SK-N-SH treated with all-trans-retinoic acid at 6 μM for 48 hours (cell line): ENCODE measurements around the gene PURA.

Source experiments
- ATAC-seq: fragments of 200-7000 bp; cut with Tn5 transposase; 3 replicates; pipeline ENCODE4 v1.9.1; 2020; ENCODE audit warnings: mild to moderate bottlenecking, moderate library complexity
- ARNTL ChIP-seq: fragments of 450-650 bp; formaldehyde crosslinking; IDR thresholded peaks from 2 replicates; pipeline ENCODE4 v1.5.0; 2020; ENCODE audit warnings: low read depth, mild to moderate bottlenecking, moderate library complexity, borderline replicate concordance
- BACH2 ChIP-seq: fragments of 250-450 bp; sonication (Bioruptor Pico); IDR thresholded peaks from 2 replicates; pipeline ENCODE4 v1.9.0; 2021; ENCODE audit warnings: mild to moderate bottlenecking, borderline replicate concordance
- CREB5 ChIP-seq: fragments of 250-450 bp; sonication (Bioruptor Pico); IDR thresholded peaks from 2 replicates; pipeline ENCODE4 v1.5.1; 2020; ENCODE audit warnings: low read depth, mild to moderate bottlenecking, moderate library complexity
- CSDC2 ChIP-seq: fragments of 250-450 bp; sonication (Bioruptor Pico); IDR thresholded peaks from 2 replicates; pipeline ENCODE4 v1.5.0; 2020; ENCODE audit warnings: mild to moderate bottlenecking, moderate library complexity
- CSRNP3 ChIP-seq: fragments of 250-450 bp; sonication (Bioruptor Pico); IDR thresholded peaks from 2 replicates; pipeline ENCODE4 v1.5.1; 2021; ENCODE audit warnings: mild to moderate bottlenecking, moderate library complexity
- ESRRG ChIP-seq: fragments of 250-450 bp; sonication (Bioruptor Pico); IDR thresholded peaks from 2 replicates; pipeline ENCODE4 v1.6.1; 2021; ENCODE audit warnings: mild to moderate bottlenecking
- GLIS3 ChIP-seq: fragments of 250-450 bp; sonication (Bioruptor Pico); IDR thresholded peaks from 2 replicates; pipeline ENCODE4 v1.5.0; 2020; ENCODE audit warnings: mild to moderate bottlenecking, moderate library complexity
- OSR1 ChIP-seq: fragments of 250-450 bp; sonication (Bioruptor Pico); IDR thresholded peaks from 2 replicates; pipeline ENCODE4 v1.8.0; 2022; ENCODE audit warnings: moderate library complexity, mild to moderate bottlenecking, inconsistent platforms
- POU6F1 ChIP-seq: fragments of 250-450 bp; sonication (Bioruptor Pico); IDR thresholded peaks from 2 replicates; pipeline ENCODE4 v1.8.0; 2021; ENCODE audit warnings: low read depth, mild to moderate bottlenecking, moderate library complexity, borderline replicate concordance
- PPARA ChIP-seq: fragments of 250-450 bp; sonication (Bioruptor Pico); IDR thresholded peaks from 2 replicates; pipeline ENCODE4 v1.5.0; 2020; ENCODE audit warnings: mild to moderate bottlenecking, borderline replicate concordance
- RARB ChIP-seq: fragments of 250-450 bp; sonication (Bioruptor Pico); IDR thresholded peaks from 2 replicates; pipeline ENCODE4 v1.8.0; 2021; ENCODE audit warnings: mild to moderate bottlenecking, moderate library complexity
- SNAI2 ChIP-seq: fragments of 250-450 bp; sonication (Bioruptor Pico); IDR thresholded peaks from 2 replicates; pipeline ENCODE4 v1.5.0; 2020; ENCODE audit warnings: mild to moderate bottlenecking, moderate library complexity
- TCF4 ChIP-seq: fragments of 250-450 bp; sonication (Bioruptor Pico); IDR thresholded peaks from 2 replicates; pipeline ENCODE4 v1.8.0; 2021; ENCODE audit warnings: mild to moderate bottlenecking, moderate library complexity, borderline replicate concordance
- TOX ChIP-seq: fragments of 250-450 bp; sonication (Bioruptor Pico); IDR thresholded peaks from 2 replicates; pipeline ENCODE4 v1.8.0; 2021; ENCODE audit warnings: mild to moderate bottlenecking, moderate library complexity, borderline replicate concordance
- ZC3H10 ChIP-seq: fragments of 250-450 bp; sonication (Bioruptor Pico); IDR thresholded peaks from 2 replicates; pipeline ENCODE4 v1.5.1; 2021; ENCODE audit warnings: mild to moderate bottlenecking, moderate library complexity
- ZFP3 ChIP-seq: fragments of 250-450 bp; sonication (Bioruptor Pico); IDR thresholded peaks from 2 replicates; pipeline ENCODE4 v1.5.0; 2020; ENCODE audit warnings: mild to moderate bottlenecking, moderate library complexity
- ZFP30 ChIP-seq: fragments of 450-650 bp; formaldehyde crosslinking; IDR thresholded peaks from 2 replicates; pipeline ENCODE4 v1.5.0; 2022; ENCODE audit warnings: mild to moderate bottlenecking, moderate library complexity
- ZNF565 ChIP-seq: fragments of 450-650 bp; formaldehyde crosslinking; conservative IDR thresholded peaks from 2 replicates; pipeline ENCODE4 v1.5.0; 2020; ENCODE audit warnings: low read depth, mild to moderate bottlenecking, moderate library complexity
- ZNF70 ChIP-seq: fragments of 450-650 bp; formaldehyde crosslinking; IDR thresholded peaks from 2 replicates; pipeline ENCODE4 v1.5.0; 2020; ENCODE audit warnings: mild to moderate bottlenecking, moderate library complexity
- ZNF8 ChIP-seq: fragments of 450-650 bp; formaldehyde crosslinking; IDR thresholded peaks from 2 replicates; pipeline ENCODE4 v1.5.0; 2020; ENCODE audit warnings: mild to moderate bottlenecking, moderate library complexity

Gene PURA

GRCh38 chr5:140172483-140172882, 58.6 kb downstream of the PURA start:
- no peak for TF ChIP-seq CSRNP3
- no peak for ATAC-seq

- TF ChIP-seq ARNTL (CRISPR knock-in tag) (no peak), ZNF70 (no peak)
- ATAC-seq = no peak
Observed at GRCh38 chr5:140174014-140174413, 60.1 kb downstream of the PURA start.

GRCh38 chr5:140174465-140175366, 60.8 kb downstream of the PURA start, which contains the start of gene CYSTM1:
Gene CYSTM1, plus strand, starts transcription at chr5:140175188. Its CDS starts 19,278 bp downstream, at chr5:140194466.
- TF ChIP-seq ZFP30 (no peak), CREB5 (no peak), OSR1 (CRISPR knock-in tag) (no peak), CSRNP3 (no peak), PPARA (no peak), ZC3H10 (CRISPR knock-in tag) (no peak), ARNTL (CRISPR knock-in tag) (no peak), SNAI2 (CRISPR knock-in tag) (no peak), GLIS3 (CRISPR knock-in tag) (no peak), ZFP3 (CRISPR knock-in tag) (no peak), TOX (CRISPR knock-in tag) (no peak), ZNF565 (no peak), ESRRG (CRISPR knock-in tag) (no peak), BACH2 (CRISPR knock-in tag) (no peak), ZNF8 (CRISPR knock-in tag) (no peak), ZNF70 (no peak), POU6F1 (CRISPR knock-in tag) (no peak), RARB (CRISPR knock-in tag) (no peak), CSDC2 (CRISPR knock-in tag) (no peak), TCF4 (no peak)
- TF ChIP-seq, all 23 proteins: peak for 0
- peak; percentile 91 for ATAC-seq
